H1 (cell line): ENCODE results near the gene PKN1. TPM values are rescaled to one million over a fixed set of nuclear protein-coding genes. Genes with fewer than 3 reads are reported as not detected.

Experiments
- CTCF ChIA-PET: fragments of 300-600 bp; sonication (Branson Sonifier 250); formaldehyde crosslinking; loops from one replicate; lab custom pipeline; 2021; ENCODE audit not compliant: partially characterized antibody; lab: Charles Lee
- POLR2A ChIA-PET: fragments of 300-600 bp; sonication (Branson Sonifier 250); formaldehyde crosslinking; loops from one replicate; lab custom pipeline; 2021; ENCODE audit warnings: inconsistent platforms; ENCODE audit not compliant: partially characterized antibody; lab: Charles Lee
- DNase-seq, 2 experiments: peaks; one replicate each; pipeline versions ENCODE4 v3.0.0 to v3.0.0-alpha.2; 2010 to 2022; ENCODE audit warnings: low spot score in 2 of 2, low read depth in 1 of 2, mixed read lengths in 1 of 2
- FAIRE-seq: peaks from 2 replicates; lab custom pipeline; 2011; peaks lifted over from hg19 to GRCh38; lab: Jason Lieb, UNC
- H2AFZ ChIP-seq: 2 replicates; pipeline ENCODE4 v1.8.1; 2012; ENCODE audit warnings: low read length, inconsistent platforms
- H2AK5ac ChIP-seq: 2 replicates; pipeline ENCODE4 v1.6.1; 2013; ENCODE audit warnings: low read depth, low read length
- H2BK120ac ChIP-seq: replicated peaks from 2 replicates; pipeline ENCODE3; 2013; ENCODE audit warnings: low read depth, low read length, inconsistent platforms
- H2BK12ac ChIP-seq: 2 replicates; pipeline ENCODE4 v1.6.1; 2013; ENCODE audit warnings: low read depth, low read length
- H2BK15ac ChIP-seq: 2 replicates; pipeline ENCODE4 v1.6.1; 2013; ENCODE audit warnings: low read length
- H2BK20ac ChIP-seq: 2 replicates; pipeline ENCODE4 v1.6.1; 2013; ENCODE audit warnings: low read length
- H2BK5ac ChIP-seq: 2 replicates; pipeline ENCODE4 v1.6.1; 2013; ENCODE audit warnings: low read depth, low read length
- H3K14ac ChIP-seq: 2 replicates; pipeline ENCODE4 v1.6.1; 2013; ENCODE audit warnings: inconsistent platforms; ENCODE audit not compliant: insufficient read length
- H3K18ac ChIP-seq: 2 replicates; pipeline ENCODE4 v1.6.1; 2013; ENCODE audit warnings: low read length; ENCODE audit errors: extremely low read depth
- H3K23ac ChIP-seq: 2 replicates; pipeline ENCODE4 v1.6.1; 2013; ENCODE audit warnings: inconsistent platforms; ENCODE audit not compliant: insufficient read length
- H3K23me2 ChIP-seq: 2 replicates; pipeline ENCODE4 v1.6.1; 2013; ENCODE audit warnings: low read depth, low read length
- H3K27ac ChIP-seq: 2 replicates; pipeline ENCODE4 v1.6.1; 2011; ENCODE audit warnings: low read depth, low read length, inconsistent platforms
- H3K27me3 ChIP-seq, 4 experiments: replicated peaks in 1 of 4; 1 replicate in 1 of 4; 2 replicates in 3 of 4; pipeline versions ENCODE4 v1.6.1 to v1.8.1; 2011 to 2013; ENCODE audit warnings: low read length in 3 of 4, mild to moderate bottlenecking in 3 of 4, inconsistent platforms in 2 of 4, mixed read lengths in 2 of 4, moderate library complexity in 1 of 4; ENCODE audit not compliant: control insufficient read depth in 3 of 4, insufficient read depth in 3 of 4; ENCODE audit errors: extremely low read depth in 1 of 4
- H3K36me3 ChIP-seq, 4 experiments: 2 replicates each; pipeline versions ENCODE4 v1.6.1 to v1.8.1; 2011 to 2013; ENCODE audit warnings: mild to moderate bottlenecking in 4 of 4, low read length in 3 of 4, moderate library complexity in 2 of 4, control low read depth in 1 of 4, inconsistent platforms in 1 of 4; ENCODE audit not compliant: insufficient read depth in 4 of 4, control insufficient read depth in 2 of 4
- H3K4ac ChIP-seq: replicated peaks from 2 replicates; pipeline ENCODE3; 2013; ENCODE audit warnings: low read length, low read depth, mixed read lengths, inconsistent platforms; ENCODE audit not compliant: insufficient read length
- H3K4me1 ChIP-seq, 4 experiments: replicated peaks in 1 of 4; 1 replicate in 1 of 4; 2 replicates in 3 of 4; pipeline versions ENCODE4 v1.6.1 to v1.8.1; 2011 to 2013; ENCODE audit warnings: low read length in 3 of 4, inconsistent platforms in 2 of 4, mixed read lengths in 1 of 4; ENCODE audit not compliant: insufficient read depth in 4 of 4, control insufficient read depth in 3 of 4
- H3K4me2 ChIP-seq, 2 experiments: 2 replicates each; pipeline versions ENCODE4 v1.6.1 to v1.8.1; 2011 to 2013; ENCODE audit warnings: low read depth in 2 of 2, low read length in 2 of 2, control low read depth in 1 of 2, inconsistent platforms in 1 of 2, mild to moderate bottlenecking in 1 of 2; ENCODE audit not compliant: insufficient read depth in 1 of 2
- H3K4me3 ChIP-seq, 4 experiments: fragments of 200-600, 300-600 bp in 1 of 4; sonication (generic), shearing (Covaris generic), sonication (Bioruptor Twin) in 1 of 4; 2 replicates each; pipeline versions ENCODE4 v1.5.1 to v1.8.1; 2011 to 2016; ENCODE audit warnings: low read length in 4 of 4, low read depth in 3 of 4, control low read depth in 2 of 4, inconsistent platforms in 2 of 4, mild to moderate bottlenecking in 2 of 4, mixed read lengths in 1 of 4, moderate library complexity in 1 of 4; ENCODE audit not compliant: insufficient read depth in 2 of 4; ENCODE audit errors: extremely low read depth in 1 of 4
- H3K56ac ChIP-seq: replicated peaks from 2 replicates; pipeline ENCODE3; 2013; ENCODE audit warnings: low read depth, mild to moderate bottlenecking, mixed read lengths, low read length, inconsistent platforms; ENCODE audit not compliant: insufficient read length
- H3K79me1 ChIP-seq: 2 replicates; pipeline ENCODE4 v1.6.1; 2013; ENCODE audit warnings: low read depth, low read length, control low read depth
- H3K79me2 ChIP-seq, 2 experiments: 2 replicates each; pipeline versions ENCODE4 v1.6.1 to v1.8.1; 2012 to 2013; ENCODE audit warnings: low read length in 2 of 2, mild to moderate bottlenecking in 2 of 2, inconsistent platforms in 1 of 2; ENCODE audit not compliant: insufficient read depth in 2 of 2, control insufficient read depth in 1 of 2
- H3K9ac ChIP-seq, 4 experiments: replicated peaks in 1 of 4; 1 replicate in 1 of 4; 2 replicates in 3 of 4; pipeline versions ENCODE4 v1.6.1 to v1.8.1; 2011 to 2013; ENCODE audit warnings: low read depth in 3 of 4, low read length in 3 of 4, control low read depth in 2 of 4, mild to moderate bottlenecking in 2 of 4, moderate library complexity in 2 of 4, inconsistent platforms in 1 of 4; ENCODE audit errors: extremely low read depth in 1 of 4
- H3K9me3 ChIP-seq, 2 experiments: 2 replicates each; pipeline versions ENCODE4 v1.6.1 to v1.8.1; 2012 to 2013; ENCODE audit warnings: mild to moderate bottlenecking in 2 of 2, moderate library complexity in 2 of 2, control low read depth in 1 of 2, inconsistent platforms in 1 of 2, low read depth in 1 of 2, low read length in 1 of 2, mixed read lengths in 1 of 2; ENCODE audit not compliant: insufficient read depth in 2 of 2
- H4K20me1 ChIP-seq, 2 experiments: replicated peaks in 1 of 2; 2 replicates each; pipeline versions ENCODE3 to v1.8.1; 2011 to 2013; ENCODE audit warnings: inconsistent platforms in 2 of 2, low read length in 2 of 2, mild to moderate bottlenecking in 1 of 2; ENCODE audit not compliant: insufficient read depth in 2 of 2, control insufficient read depth in 1 of 2
- H4K5ac ChIP-seq: 2 replicates; pipeline ENCODE4 v1.6.1; 2013; ENCODE audit warnings: low read length, low read depth, mixed read lengths, inconsistent platforms; ENCODE audit not compliant: insufficient read length
- H4K8ac ChIP-seq: 2 replicates; pipeline ENCODE4 v1.8.0; 2013; ENCODE audit warnings: mild to moderate bottlenecking, moderate library complexity, low read length, inconsistent platforms; ENCODE audit not compliant: insufficient read depth; ENCODE audit errors: extremely low read depth
- H4K91ac ChIP-seq: replicated peaks from 2 replicates; pipeline ENCODE3; 2013; ENCODE audit warnings: low read length, mixed read lengths, inconsistent platforms; ENCODE audit not compliant: insufficient read length
- CTBP2 ChIP-seq: IDR thresholded peaks from 2 replicates; pipeline ENCODE4 v1.7.0; 2011; ENCODE audit warnings: borderline replicate concordance, mild to moderate bottlenecking, moderate library complexity, mixed read lengths, low read length; ENCODE audit not compliant: insufficient read depth, insufficient read length
- POLR2AphosphoS5 ChIP-seq: IDR thresholded peaks from 2 replicates; pipeline ENCODE4 v1.6.1; 2011; ENCODE audit warnings: low read depth, low read length
- WGBS, 2 experiments: shearing (Covaris generic) in 1 of 2; methylation state at CpG; one replicate each; pipeline versions ENCODE4 v1.1.6 to v1.1.7; 2013 to 2015; ENCODE audit warnings: low lambda C conversion rate in 2 of 2, mixed read lengths in 2 of 2, inconsistent platforms in 1 of 2, low coverage in 1 of 2, missing lambda C conversion rate in 1 of 2; ENCODE audit not compliant: insufficient replicate concordance in 2 of 2, insufficient coverage in 1 of 2, insufficient read length in 1 of 2; ENCODE audit errors: extremely low coverage in 1 of 2, missing lambda C conversion rate in 1 of 2; 5-methylcytosine and 5-hydroxymethylcytosine counted together
- polyA plus RNA-seq, 7 experiments: library from polyadenylated mRNA; depleted of rRNA in 3 of 7; stranded (reverse) in 5 of 7; unstranded in 2 of 7; fragments of >200 nt in 5 of 7; fragments of 200-250 nt in 2 of 7; gene quantifications; 1 replicate in 5 of 7; 2 replicates in 1 of 7; 4 replicates in 1 of 7; pipeline versions ENCODE4 v1.2.1 to v1.2.3, GENCODE V29; 2011 to 2013; ENCODE audit warnings: missing spikeins in 2 of 7, mixed read lengths in 2 of 7
- total RNA-seq: library from RNA; stranded (reverse); fragmentation: NEBNext Ultra II Directional; extraction: Animal tissue kit (Norgen Biotek cat#: 25700); gene quantifications from 2 replicates; pipeline ENCODE4 v1.2.1, GENCODE V29; 2021

PKN1 gene
- total and polyA plus RNA-seq, 2 of the 8 experiments (the other 6 are each of a cell fraction or from before 2014, with no cell fraction given) = 65.2 to 162 TPM

- Histone ChIP-seq H2BK12ac (no peak overlapping the region), H2BK15ac (no peak overlapping the region), H4K5ac (no peak overlapping the region), H2BK20ac (no peak overlapping the region), H3K27me3 (no peaks in the 10 kb centered on the region), H3K4ac (no peak overlapping the region), H3K27ac (no peak overlapping the region), H3K4me3 (no peak overlapping the region), H3K14ac (no peak overlapping the region), H3K9me3 (no peaks in the 10 kb centered on the region), H3K56ac (no peak overlapping the region), H2AFZ (no peak overlapping the region), H2BK120ac (no peak overlapping the region), H3K79me2 (peaks cover 7 to 24% of the 10 kb centered on the region in 2 experiments; a peak in 3 of 4 replicates), H4K91ac (no peak overlapping the region), H3K23ac (no peak overlapping the region), H2BK5ac (no peak overlapping the region), H2AK5ac (no peak overlapping the region), H4K8ac (no peak overlapping the region; the same call in 1 of the 2 replicates), H3K4me1 (peaks cover 0 to 8% (median 4%) of the 10 kb centered on the region in 4 experiments; a peak in 3 of 7 replicates), H3K18ac (no peak overlapping the region), H3K9ac (no peak overlapping the region), H3K79me1 (peaks cover 14% of the 10 kb centered on the region), H4K20me1 (peaks cover 7 to 24% of the 10 kb centered on the region in 2 experiments), H3K4me2 (no peak overlapping the region), H3K23me2 (peaks cover 3% of the 10 kb centered on the region; the same call in 1 of the 2 replicates), H3K36me3 (peaks cover 10 to 28% (median 17%) of the 10 kb centered on the region in 4 experiments)
- FAIRE-seq = no peak
- TF ChIP-seq CTBP2 (no peak), POLR2AphosphoS5 (peak; percentile 20; the same call in 1 of the 2 replicates)
- WGBS, 2 experiments = 96% methylated on average over 8 of the region's 8 CpGs; no CpG with 5 or more reads in 1 of the 2 experiments
- ChIA-PET POLR2A (interaction anchor here (1.2 to 2.4 kb wide), 3 partner anchors 9 to 21 kb away, joined by 4 to 10 read pairs (median 5); no protein-coding TSS in a partner anchor), CTCF (interaction anchor here (1.0 to 2.1 kb wide), 2 partner anchors 10 to 42 kb away, joined by 3 to 14 read pairs; no protein-coding TSS in a partner anchor)
- DNase-seq = no peak
Observed at GRCh38 chr19:14514215-14514863, 81.2 kb downstream of the PKN1 start.
